Measurements from ENCODE around the gene IGFBP2. TPM values are rescaled to one million over a fixed set of nuclear protein-coding genes. Genes with fewer than 3 reads are reported as not detected.

IGFBP2 gene
- total and polyA plus RNA-seq, 10 donors: 61.3 to 334 (median 257) TPM

GRCh38 chr2:216696751-216697560 is 63.7 kb downstream of the IGFBP2 start:
- Histone ChIP-seq H3K4me3 (no peak overlapping the region), H3K4me1 (peaks cover 23 to 77% (median 40%) of the 10 kb centered on the region in 6 donors), H3K9me3 (no peaks in the 10 kb centered on the region), H3K27ac (peak overlapping the region in 5 of 8 donors; percentile 20 to 68 (median 33)), H3K27me3 (replicated peaks in 1 of 7) (peaks cover 0 to 95% (median 35%) of the 10 kb centered on the region in 7 donors), H3K36me3 (no peaks in the 10 kb centered on the region)
- no peak for TF ChIP-seq POLR2A (IDR thresholded peaks at IDR 0.05)
- TF ChIP-seq CTCF (IDR thresholded peaks at IDR 0.05 in 8 of 11, conservative IDR thresholded peaks at IDR 0.05 in 3 of 11): peak in 7 of 11 experiments; percentile 8 to 50 (median 43)
- intact Hi-C loops (cut with DNase I; ENCODE audit: low total_unique reads): loop anchor here (5.0 to 10.0 kb wide), 2 partner anchors 468 to 815 kb away; no protein-coding TSS in a partner anchor
- WGBS, 5 donors: 32 to 40% (median 38%) methylated on average over 7 of the region's 7 CpGs
- DNase-seq: no peak

GRCh38 chr2:216698293-216698692 is 65.1 kb downstream of the IGFBP2 start:
- Histone ChIP-seq H3K27ac (peak overlapping the region; percentile 4 to 61 (median 52)), H3K9me3 (no peaks in the 10 kb centered on the region), H3K27me3 (replicated peaks in 1 of 7) (peaks cover 0 to 82% (median 22%) of the 10 kb centered on the region in 7 donors), H3K4me1 (peaks cover 17 to 64% (median 29%) of the 10 kb centered on the region in 6 donors), H3K36me3 (no peaks in the 10 kb centered on the region), H3K4me3 (no peak overlapping the region)
- intact Hi-C loops (cut with DNase I; ENCODE audit: low total_unique reads): loop anchor here (5.0 to 10.0 kb wide), 2 partner anchors 467 to 814 kb away; no protein-coding TSS in a partner anchor
- DNase-seq: no peak
- 26 to 37% (median 29%) methylated on average over 6 of the region's 6 CpGs for WGBS, 5 donors
- TF ChIP-seq POLR2AphosphoS5 (IDR thresholded peaks at IDR 0.05): no peak
- TF ChIP-seq POLR2A (IDR thresholded peaks at IDR 0.05): no peak
- TF ChIP-seq CTCF (IDR thresholded peaks at IDR 0.05 in 8 of 11, conservative IDR thresholded peaks at IDR 0.05 in 3 of 11): no peak

GRCh38 chr2:216698895-216699294 is 65.7 kb downstream of the IGFBP2 start:
- 14 to 21% (median 17%) methylated on average over 5 of the region's 5 CpGs for WGBS, 5 donors
- Histone ChIP-seq H3K36me3 (no peaks in the 10 kb centered on the region), H3K4me3 (no peak overlapping the region), H3K4me1 (peaks cover 12 to 58% (median 23%) of the 10 kb centered on the region in 6 donors), H3K27me3 (replicated peaks in 1 of 7) (peaks cover 0 to 76% (median 17%) of the 10 kb centered on the region in 7 donors), H3K9me3 (no peaks in the 10 kb centered on the region), H3K27ac (peak overlapping the region; percentile 4 to 61 (median 52))
- intact Hi-C loops (cut with DNase I; ENCODE audit: low total_unique reads): loop anchor here (5.0 to 10.0 kb wide), 2 partner anchors 466 to 813 kb away; no protein-coding TSS in a partner anchor
- no peak for DNase-seq
- TF ChIP-seq CTCF (IDR thresholded peaks at IDR 0.05 in 8 of 11, conservative IDR thresholded peaks at IDR 0.05 in 3 of 11) (peak in 7 of 11 experiments; percentile 32 to 62 (median 53)), POLR2AphosphoS5 (IDR thresholded peaks at IDR 0.05) (no peak), POLR2A (IDR thresholded peaks at IDR 0.05) (no peak)

- no peak for DNase-seq
- H3K27me3 ChIP-seq (replicated peaks in 1 of 7): peaks cover 0 to 64% (median 5%) of the 10 kb centered on the region in 7 donors
- peaks cover 0 to 45% (median 14%) of the 10 kb centered on the region in 6 donors for H3K4me1 ChIP-seq
- no peaks in the 10 kb centered on the region for H3K36me3 ChIP-seq
- no peak overlapping the region for H3K4me3 ChIP-seq
- TF ChIP-seq POLR2AphosphoS5 (IDR thresholded peaks at IDR 0.05) (no peak), CTCF (IDR thresholded peaks at IDR 0.05 in 8 of 11, conservative IDR thresholded peaks at IDR 0.05 in 3 of 11) (no peak), POLR2A (IDR thresholded peaks at IDR 0.05) (no peak)
- H3K27ac ChIP-seq: no peak overlapping the region
- H3K9me3 ChIP-seq: no peaks in the 10 kb centered on the region
- intact Hi-C loops (cut with DNase I; ENCODE audit: low total_unique reads): no loop called here
- 56 to 67% (median 62%) methylated on average over 7 of the region's 7 CpGs for WGBS, 5 donors
These were observed 66.9 kb downstream of the IGFBP2 start for GRCh38 chr2:216700088-216700567.

Data from spleen (tissue), 11 donors.